Stomach (tissue), 9 donors: ENCODE results near the gene ICAM5. TPM values are rescaled to one million over a fixed set of nuclear protein-coding genes. Genes with fewer than 3 reads are reported as not detected.
A peak's percentile ranks its signal among the peaks of the same experiment; 100 is the strongest.

Experiments
- DNase-seq, 2 donors: peaks; one replicate each; pipeline versions ENCODE4 v3.0.0 to v3.0.0-alpha.2; 2013 to 2019
- H3K27ac ChIP-seq, 5 donors: fragments of 200-600 bp in 4 of 5; sonication (generic) in 4 of 5; one replicate each; pipeline ENCODE4 v1.5.1; 2013 to 2019; ENCODE audit warnings: mild to moderate bottlenecking in 1 of 5, moderate library complexity in 1 of 5
- H3K27me3 ChIP-seq, 3 donors: fragments of 200-600 bp; sonication (generic); one replicate each; pipeline ENCODE4 v1.5.1; 2017 to 2019; ENCODE audit warnings: mixed run types in 1 of 3
- H3K36me3 ChIP-seq, 4 donors: fragments of 200-600 bp; sonication (generic); 1 replicate in 3 of 4; 2 replicates in 1 of 4; pipeline ENCODE4 v1.5.1; 2016 to 2019
- H3K4me1 ChIP-seq, 4 donors: fragments of 200-600 bp; sonication (generic); one replicate each; pipeline ENCODE4 v1.5.1; 2016 to 2019
- H3K4me3 ChIP-seq, 4 donors: fragments of 200-600 bp; sonication (generic) in 3 of 4; one replicate each; pipeline ENCODE4 v1.5.1; 2016 to 2019; ENCODE audit warnings: mild to moderate bottlenecking in 1 of 4
- H3K9me3 ChIP-seq, 4 donors: fragments of 200-600 bp; sonication (generic); one replicate each; pipeline ENCODE4 v1.5.1; 2016 to 2019
- CTCF ChIP-seq, 7 experiments: fragments of 450-650 bp in 4 of 7; fragments of 200-600 bp in 3 of 7; sonication (generic) in 3 of 7; IDR thresholded peaks; one replicate each; pipeline ENCODE4 v1.5.1; 2016 to 2019; ENCODE audit warnings: antibody characterized with exemption in 7 of 7, control low read depth in 2 of 7, mild to moderate bottlenecking in 1 of 7
- EP300 ChIP-seq: sonication (generic); formaldehyde crosslinking; IDR thresholded peaks from one replicate; pipeline ENCODE4 v1.6.1; 2017; ENCODE audit warnings: antibody characterized with exemption
- POLR2A ChIP-seq, 4 donors: fragments of 450-650 bp; IDR thresholded peaks; one replicate each; pipeline ENCODE4 v1.6.1; 2016; ENCODE audit warnings: antibody characterized with exemption in 4 of 4, control low read depth in 2 of 4, mild to moderate bottlenecking in 1 of 4, moderate library complexity in 1 of 4
- POLR2AphosphoS5 ChIP-seq, 3 donors: sonication (generic); formaldehyde crosslinking; IDR thresholded peaks; one replicate each; pipeline ENCODE4 v1.6.1; 2016; ENCODE audit warnings: antibody characterized with exemption in 3 of 3
- whole genome bisulfite sequencing, 5 donors: extraction: QIAGEN DNeasy Blood & Tissue Kit in 3 of 5; methylation state at CpG; one replicate each; pipeline versions ENCODE4 v1.1.5 to v1.1.7; 2013 to 2018; 5-methylcytosine and 5-hydroxymethylcytosine counted together
- intact Hi-C: fragments of 100-400 bp; cut with DNase I; formaldehyde crosslinking; loops from one replicate; pipeline ENCODE4 v1.15.1; 2023; ENCODE audit warnings: low total_unique reads
- polyA plus RNA-seq, 3 donors: library from polyadenylated mRNA; stranded (reverse); fragments of 200-250 nt; gene quantifications; one replicate each; pipeline ENCODE4 v1.2.3, GENCODE V29; 2013
- total RNA-seq, 5 donors: library from RNA; depleted of rRNA; stranded (reverse); fragments of >200 nt; gene quantifications; one replicate each; pipeline versions ENCODE4 v1.1.0 to v1.2.3, GENCODE V29; 2014 to 2016
- donor health status: healthy with polysubstance abuse.
- donor health status: Bipolar disorder and iron deficiency.
- donor health status: healthy.

The ICAM5 gene
- total and polyA plus RNA-seq, 8 donors = 0.12 to 0.50 (median 0.45) TPM; not detected in 5

GRCh38 chr19:10295305-10295846 is 5.6 kb downstream of the ICAM5 start:
- Histone ChIP-seq H3K36me3 (no peaks in the 10 kb centered on the region), H3K4me3 (peak overlapping the region; percentile 17 to 48 (median 29)), H3K27ac (no peak overlapping the region), H3K27me3 (peaks cover 28 to 100% (median 70%) of the 10 kb centered on the region in 3 donors), H3K9me3 (no peaks in the 10 kb centered on the region), H3K4me1 (peaks cover 33 to 64% (median 55%) of the 10 kb centered on the region in 4 donors)
- 1 to 6% (median 2%) methylated on average over 4 to 48 of the region's 48 CpGs for WGBS, 5 donors
- no peak for TF ChIP-seq EP300
- peak in 1 of 7 experiments; percentile 12 for TF ChIP-seq CTCF (IDR thresholded peaks at IDR 0.05)
- TF ChIP-seq POLR2AphosphoS5 (IDR thresholded peaks at IDR 0.05) = no peak
- no peak for TF ChIP-seq POLR2A (IDR thresholded peaks at IDR 0.05)
- peak; percentile 51 to 70 for DNase-seq
- intact Hi-C loops = no loop called here

- Histone ChIP-seq H3K4me3 (peak overlapping the region; percentile 17 to 48 (median 29)), H3K9me3 (no peaks in the 10 kb centered on the region), H3K27me3 (peaks cover 28 to 100% (median 63%) of the 10 kb centered on the region in 3 donors), H3K27ac (no peak overlapping the region), H3K36me3 (no peaks in the 10 kb centered on the region), H3K4me1 (peaks cover 27 to 57% (median 49%) of the 10 kb centered on the region in 4 donors)
- WGBS, 5 donors = 4 to 8% (median 5%) methylated on average over 15 to 58 of the region's 58 CpGs
- DNase-seq = peak in 1 of 2 donors; percentile 70
- intact Hi-C loops = no loop called here
- no peak for TF ChIP-seq CTCF (IDR thresholded peaks at IDR 0.05)
- no peak for TF ChIP-seq POLR2A (IDR thresholded peaks at IDR 0.05)
- no peak for TF ChIP-seq EP300
- no peak for TF ChIP-seq POLR2AphosphoS5 (IDR thresholded peaks at IDR 0.05)
Measured at GRCh38 chr19:10295847-10296591, 6.3 kb downstream of the ICAM5 start.

- 31 to 38% (median 35%) methylated on average over 14 of the region's 14 CpGs for WGBS, 5 donors
- peaks cover 12 to 21% (median 16%) of the 10 kb centered on the region in 4 donors for H3K4me1 ChIP-seq
- H3K36me3 ChIP-seq = peaks cover 0 to 7% (median 3%) of the 10 kb centered on the region in 4 donors
- no peak overlapping the region for H3K4me3 ChIP-seq
- H3K27ac ChIP-seq = no peak overlapping the region
- intact Hi-C loops = no loop called here
- H3K27me3 ChIP-seq = peaks cover 12 to 78% (median 26%) of the 10 kb centered on the region in 3 donors
- no peak for DNase-seq
- H3K9me3 ChIP-seq = no peaks in the 10 kb centered on the region
- TF ChIP-seq POLR2AphosphoS5 (IDR thresholded peaks at IDR 0.05) = no peak
- TF ChIP-seq CTCF (IDR thresholded peaks at IDR 0.05) = no peak
- TF ChIP-seq POLR2A (IDR thresholded peaks at IDR 0.05) = no peak
- no peak for TF ChIP-seq EP300
Measured at GRCh38 chr19:10299545-10300458, 10.1 kb downstream of the ICAM5 start.
